HUES48 (cell line): ENCODE measurements around the gene ZDHHC8.

ENCODE experiments used
- H3K27ac ChIP-seq: one replicate; pipeline ENCODE4 v1.7.0; 2013; ENCODE audit warnings: low read depth, low read length, inconsistent platforms
- H3K27me3 ChIP-seq: 2 replicates; pipeline ENCODE4 v1.6.1; 2013; ENCODE audit warnings: mild to moderate bottlenecking, low read length; ENCODE audit not compliant: control insufficient read depth, insufficient read depth
- H3K36me3 ChIP-seq: 2 replicates; pipeline ENCODE4 v1.6.1; 2013; ENCODE audit warnings: low read length; ENCODE audit not compliant: control insufficient read depth, insufficient read depth
- H3K4me1 ChIP-seq: 2 replicates; pipeline ENCODE4 v1.6.1; 2013; ENCODE audit warnings: mild to moderate bottlenecking, low read length; ENCODE audit not compliant: control insufficient read depth, insufficient read depth
- H3K4me3 ChIP-seq: 2 replicates; pipeline ENCODE4 v1.5.1; 2013; ENCODE audit warnings: mild to moderate bottlenecking, low read depth, low read length
- H3K9ac ChIP-seq: 2 replicates; pipeline ENCODE4 v1.6.1; 2013; ENCODE audit warnings: mild to moderate bottlenecking, low read depth, low read length, moderate library complexity
- H3K9me3 ChIP-seq: 2 replicates; pipeline ENCODE4 v1.6.1; 2013; ENCODE audit warnings: low read length; ENCODE audit not compliant: control insufficient read depth, insufficient read depth

ZDHHC8 gene

DNA sequence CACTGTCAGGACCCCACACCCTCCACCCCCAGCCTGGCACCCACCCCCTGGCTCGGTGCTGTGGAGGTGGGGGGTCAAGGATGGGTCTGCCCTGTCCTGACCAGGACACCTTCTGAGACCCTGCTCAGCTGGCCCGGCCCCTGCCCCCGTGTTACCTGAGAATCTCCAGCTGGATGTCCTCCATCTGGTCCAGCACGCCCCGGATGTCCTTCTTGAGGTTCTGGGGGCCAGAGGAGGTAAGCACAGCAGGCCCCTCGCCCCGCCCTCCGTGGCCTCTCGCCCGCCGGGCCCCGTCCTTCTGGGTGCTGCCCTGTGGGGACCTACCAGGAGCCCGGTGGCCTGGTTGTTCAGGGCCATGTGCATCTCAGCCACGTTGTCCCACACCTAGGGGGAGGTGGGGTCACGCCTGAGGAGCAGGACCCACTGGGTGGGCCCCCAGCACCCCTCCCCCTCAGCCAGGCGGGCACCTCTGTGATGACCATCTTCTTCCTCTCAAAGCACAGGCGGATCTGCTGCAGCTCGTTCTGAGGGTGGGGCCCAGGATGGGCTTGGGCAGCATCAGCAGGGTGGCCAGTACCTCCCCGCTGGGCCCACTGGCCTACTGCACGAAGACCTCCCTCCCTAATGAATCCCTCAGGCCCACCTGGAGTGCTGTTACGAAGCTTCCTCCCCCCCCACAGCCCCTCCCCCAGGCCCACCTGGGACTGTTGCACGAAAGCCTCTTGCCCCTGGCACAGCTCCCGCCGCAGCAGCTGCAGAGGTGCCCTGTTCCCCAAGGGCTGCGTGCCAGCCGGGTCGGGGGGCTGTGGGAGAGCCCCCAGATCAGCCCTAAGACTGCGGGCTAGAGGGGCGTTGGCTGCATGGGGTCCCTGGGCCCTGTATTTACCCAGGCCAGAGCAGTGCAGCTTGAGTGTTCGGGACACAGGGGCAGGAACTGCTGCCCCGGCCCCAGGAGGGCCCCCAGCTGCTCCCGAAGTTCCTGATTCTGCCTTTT is 17.9 kb downstream of the ZDHHC8 start:
- H3K27me3 ChIP-seq, result no peaks in the 10 kb centered on the region
- no peaks in the 10 kb centered on the region for H3K36me3 ChIP-seq
- H3K4me3 ChIP-seq, result no peak overlapping the region
- H3K9ac ChIP-seq, result no peak overlapping the region
- no peaks in the 10 kb centered on the region for H3K4me1 ChIP-seq
- H3K9me3 ChIP-seq, result no peaks in the 10 kb centered on the region
- H3K27ac ChIP-seq, result no peak overlapping the region

DNA sequence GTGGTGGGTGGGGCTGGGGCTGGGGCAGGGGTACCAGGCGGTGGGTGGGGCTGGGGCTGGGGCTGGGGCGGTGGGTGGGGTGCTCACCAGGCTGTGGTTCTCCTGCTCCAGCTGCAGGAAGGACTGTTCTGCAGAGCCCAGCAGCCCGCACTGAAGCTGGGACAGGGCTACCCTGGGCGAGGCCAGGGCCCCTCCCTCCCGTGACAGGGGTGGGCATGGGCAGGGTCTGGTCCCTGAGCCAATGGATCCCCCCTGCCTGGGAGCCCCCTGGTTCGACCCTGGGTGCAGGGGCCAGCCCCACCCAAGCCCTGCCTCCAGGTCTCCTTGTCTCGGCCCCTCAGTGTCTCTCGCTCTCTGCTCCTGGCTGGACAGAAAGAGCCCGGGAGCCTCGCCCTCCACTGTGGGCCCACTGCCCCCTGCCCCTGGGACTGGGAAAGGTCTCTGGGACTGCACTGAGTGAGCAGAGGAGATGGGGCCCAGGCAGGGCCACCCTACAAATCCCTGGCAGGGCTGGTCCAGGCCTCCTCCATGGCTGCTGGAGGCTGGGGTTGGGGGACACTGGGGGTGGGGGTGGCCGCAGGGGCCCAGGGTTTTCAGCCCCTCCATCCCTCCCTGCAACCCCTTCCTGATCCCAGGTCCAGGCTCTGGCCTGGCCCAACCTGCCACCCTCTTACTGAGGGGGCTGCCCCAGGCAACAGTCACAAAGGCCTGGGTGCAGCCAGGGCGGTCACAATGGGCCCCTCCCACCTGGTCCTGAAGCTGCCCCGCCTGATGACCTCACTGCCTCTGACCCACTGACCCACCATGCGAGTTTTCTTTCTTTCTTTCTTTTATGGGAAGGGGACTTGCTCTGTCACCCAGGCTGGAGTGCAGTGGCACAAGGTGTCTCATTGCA is 19.0 kb downstream of the ZDHHC8 start, which contains the start of gene CCDC188:
Gene CCDC188, minus strand, starts transcription at position 675 of the 895 bp plus-strand sequence. Its CDS starts 69 bp downstream, at position 606.
- no peak within 1 kb of the TSS for H3K9ac ChIP-seq
- H3K27ac ChIP-seq, result no peak within 1 kb of the TSS
- H3K36me3 ChIP-seq, result no peaks in the 10 kb centered on the region
- no peak within 1 kb of the TSS for H3K4me3 ChIP-seq
- H3K4me1 ChIP-seq, result no peaks in the 10 kb centered on the region
- no peaks in the 10 kb centered on the region for H3K27me3 ChIP-seq
- no peaks in the 10 kb centered on the region for H3K9me3 ChIP-seq

DNA sequence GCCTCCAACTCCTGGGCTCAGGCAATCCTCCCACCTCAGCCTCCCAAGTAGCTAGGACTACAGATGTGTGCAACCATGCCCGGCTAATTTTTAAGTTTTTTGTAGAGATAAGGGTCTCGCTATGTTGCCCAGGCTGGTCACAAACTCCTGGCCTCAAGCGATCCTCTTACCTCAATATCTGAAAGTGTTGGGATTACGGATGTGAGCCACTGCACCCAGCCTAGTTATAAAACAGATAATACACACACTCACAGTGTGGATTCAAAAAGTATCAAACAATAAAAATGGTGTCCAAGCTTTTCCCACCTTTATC is 19.6 kb downstream of the ZDHHC8 start:
- no peaks in the 10 kb centered on the region for H3K9me3 ChIP-seq
- no peaks in the 10 kb centered on the region for H3K4me1 ChIP-seq
- no peak overlapping the region for H3K9ac ChIP-seq
- H3K27ac ChIP-seq, result no peak overlapping the region
- no peak overlapping the region for H3K4me3 ChIP-seq
- H3K27me3 ChIP-seq, result no peaks in the 10 kb centered on the region
- no peaks in the 10 kb centered on the region for H3K36me3 ChIP-seq

DNA sequence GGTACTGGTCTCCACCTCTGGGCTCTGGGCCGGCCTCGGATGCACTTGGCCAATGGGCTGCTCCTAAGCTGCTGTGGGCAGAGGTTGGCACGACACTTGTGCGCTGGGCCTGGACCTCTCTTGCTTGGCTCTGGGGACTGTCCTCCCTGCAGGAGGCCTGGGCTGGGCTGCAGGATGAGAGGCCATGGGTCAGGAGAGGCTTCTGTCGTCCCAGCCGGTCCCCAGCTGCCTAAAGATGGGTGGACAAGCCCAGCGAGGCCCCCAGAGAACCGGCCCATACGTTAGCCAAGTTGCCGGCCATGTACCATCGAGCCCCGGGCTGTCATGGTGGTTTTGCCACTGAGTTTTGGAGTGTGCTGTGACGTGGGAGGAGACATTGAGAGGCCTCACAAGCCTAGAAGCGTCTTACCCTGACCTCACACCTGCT is 20.9 kb downstream of the ZDHHC8 start:
- H3K9me3 ChIP-seq, result no peaks in the 10 kb centered on the region

DNA sequence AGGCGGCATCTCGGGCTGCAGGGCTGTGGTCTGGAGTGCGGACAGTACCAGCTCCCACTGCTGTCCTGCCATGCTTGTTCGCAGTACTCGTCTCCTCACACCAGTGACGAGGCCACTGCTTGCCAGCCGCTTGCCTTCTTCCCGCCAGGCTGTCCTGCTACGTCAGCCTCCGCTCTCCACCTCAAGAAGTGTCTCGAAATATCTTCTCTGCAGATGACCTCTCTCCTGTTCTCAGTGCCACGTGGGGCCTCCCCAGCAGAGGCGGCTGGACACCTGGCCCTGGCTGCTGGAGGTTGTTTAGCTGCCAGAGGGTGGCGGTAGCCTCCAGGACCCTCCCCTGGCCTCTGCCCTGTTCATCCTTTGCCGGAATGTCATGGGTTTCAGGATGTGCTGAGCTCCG is 22.3 kb downstream of the ZDHHC8 start:
- Histone ChIP-seq H3K4me1 (no peaks in the 10 kb centered on the region), H3K27ac (no peak overlapping the region), H3K9ac (no peak overlapping the region), H3K36me3 (no peaks in the 10 kb centered on the region), H3K27me3 (no peaks in the 10 kb centered on the region), H3K4me3 (no peak overlapping the region), H3K9me3 (no peaks in the 10 kb centered on the region)

More for the DNA sequence above, 20.9 kb downstream of the ZDHHC8 start:
- no peak overlapping the region for H3K9ac ChIP-seq
- no peaks in the 10 kb centered on the region for H3K4me1 ChIP-seq
- no peak overlapping the region for H3K4me3 ChIP-seq
- no peaks in the 10 kb centered on the region for H3K27me3 ChIP-seq
- H3K36me3 ChIP-seq, result no peaks in the 10 kb centered on the region
- no peak overlapping the region for H3K27ac ChIP-seq

DNA sequence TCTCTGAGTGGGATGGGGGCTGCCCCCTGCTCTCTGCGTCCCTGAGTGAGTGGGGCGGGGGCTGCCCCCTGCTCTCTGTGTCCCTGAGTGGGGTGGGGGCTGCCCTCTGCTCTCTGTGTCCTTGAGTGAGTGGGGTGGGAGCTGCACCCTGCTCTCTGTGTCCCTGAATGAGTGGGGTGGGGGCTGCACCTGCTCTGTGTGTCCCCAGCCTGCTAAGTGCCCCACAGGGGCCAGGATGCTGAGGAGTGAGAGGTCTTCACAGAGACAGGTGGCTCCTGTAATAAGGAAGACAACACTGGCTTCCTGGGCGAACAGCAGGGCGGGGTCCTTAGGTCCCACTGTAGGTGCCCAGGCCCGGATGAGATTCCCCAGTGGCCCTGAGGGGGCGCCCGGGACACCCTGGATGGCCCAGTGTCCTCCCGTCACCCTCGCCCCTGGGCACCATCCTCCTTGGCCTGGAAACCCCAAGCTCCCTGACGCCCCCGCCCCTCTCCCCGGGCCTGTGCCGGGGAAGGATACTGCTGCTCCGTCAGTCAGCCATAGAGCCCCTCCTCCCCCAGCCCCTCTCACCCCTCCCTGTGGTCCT is 23.1 kb downstream of the ZDHHC8 start:
- no peaks in the 10 kb centered on the region for H3K4me1 ChIP-seq
- no peak overlapping the region for H3K9ac ChIP-seq
- no peak overlapping the region for H3K4me3 ChIP-seq
- no peak overlapping the region for H3K27ac ChIP-seq
- no peaks in the 10 kb centered on the region for H3K9me3 ChIP-seq
- H3K27me3 ChIP-seq, result no peaks in the 10 kb centered on the region
- H3K36me3 ChIP-seq, result no peaks in the 10 kb centered on the region

DNA sequence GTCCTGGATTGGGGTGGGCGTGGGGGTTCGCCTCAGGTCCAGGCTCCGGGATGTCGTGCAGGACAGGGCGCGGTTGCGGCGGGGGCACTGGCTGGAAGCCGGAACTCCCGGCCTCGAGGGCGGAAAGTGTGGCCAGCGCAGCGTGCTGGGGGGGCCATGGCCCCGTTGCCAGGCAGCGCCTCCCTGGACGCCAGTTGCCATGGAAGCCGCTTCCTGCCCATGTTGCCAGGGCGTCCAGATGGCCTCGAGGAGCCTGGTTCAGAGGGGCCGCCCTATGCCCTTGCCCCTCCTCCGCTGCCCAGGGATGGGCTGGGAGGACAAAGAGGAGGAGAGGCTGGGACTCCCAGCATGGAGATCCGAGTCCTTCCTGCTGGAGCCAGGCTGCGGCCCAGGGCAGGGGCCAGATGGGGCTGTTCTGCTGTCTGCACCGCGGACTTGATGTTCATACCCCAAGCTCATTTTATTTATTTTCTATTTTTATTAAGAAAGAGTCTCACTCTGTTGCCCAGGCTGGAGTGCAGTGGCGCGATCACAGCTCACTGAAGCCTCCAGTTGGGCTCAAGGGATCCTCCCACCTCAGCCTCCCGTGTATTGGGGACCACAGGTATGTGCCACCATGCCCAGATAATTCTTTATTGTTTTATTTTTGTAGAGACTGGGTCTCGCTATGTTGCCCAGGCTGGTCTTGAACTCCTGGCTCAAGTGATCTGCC is 23.9 kb downstream of the ZDHHC8 start:
- Histone ChIP-seq H3K4me1 (no peaks in the 10 kb centered on the region), H3K9ac (no peak overlapping the region), H3K4me3 (no peak overlapping the region), H3K9me3 (no peaks in the 10 kb centered on the region), H3K36me3 (no peaks in the 10 kb centered on the region), H3K27me3 (no peaks in the 10 kb centered on the region), H3K27ac (no peak overlapping the region)

DNA sequence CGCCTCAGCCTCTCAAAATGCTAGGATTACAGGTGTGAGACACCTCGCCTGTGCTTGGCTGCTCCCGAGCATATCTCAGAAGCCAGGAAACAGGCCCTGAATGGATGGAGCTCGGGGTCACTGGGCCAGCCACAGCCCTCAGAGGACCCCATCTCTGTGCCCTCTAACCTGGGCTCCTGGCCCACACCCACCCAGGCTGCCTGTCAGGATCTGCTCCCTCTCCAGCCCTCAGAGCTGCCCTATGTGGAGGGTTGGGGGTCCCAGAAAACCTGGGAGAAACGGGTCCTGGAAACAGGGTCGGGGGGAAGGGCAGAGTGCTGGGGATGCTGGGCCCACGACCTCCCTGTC is 24.4 kb downstream of the ZDHHC8 start:
- Histone ChIP-seq H3K4me3 (no peak overlapping the region), H3K27ac (no peak overlapping the region), H3K9me3 (no peaks in the 10 kb centered on the region), H3K36me3 (no peaks in the 10 kb centered on the region), H3K9ac (no peak overlapping the region), H3K4me1 (no peaks in the 10 kb centered on the region), H3K27me3 (no peaks in the 10 kb centered on the region)

DNA sequence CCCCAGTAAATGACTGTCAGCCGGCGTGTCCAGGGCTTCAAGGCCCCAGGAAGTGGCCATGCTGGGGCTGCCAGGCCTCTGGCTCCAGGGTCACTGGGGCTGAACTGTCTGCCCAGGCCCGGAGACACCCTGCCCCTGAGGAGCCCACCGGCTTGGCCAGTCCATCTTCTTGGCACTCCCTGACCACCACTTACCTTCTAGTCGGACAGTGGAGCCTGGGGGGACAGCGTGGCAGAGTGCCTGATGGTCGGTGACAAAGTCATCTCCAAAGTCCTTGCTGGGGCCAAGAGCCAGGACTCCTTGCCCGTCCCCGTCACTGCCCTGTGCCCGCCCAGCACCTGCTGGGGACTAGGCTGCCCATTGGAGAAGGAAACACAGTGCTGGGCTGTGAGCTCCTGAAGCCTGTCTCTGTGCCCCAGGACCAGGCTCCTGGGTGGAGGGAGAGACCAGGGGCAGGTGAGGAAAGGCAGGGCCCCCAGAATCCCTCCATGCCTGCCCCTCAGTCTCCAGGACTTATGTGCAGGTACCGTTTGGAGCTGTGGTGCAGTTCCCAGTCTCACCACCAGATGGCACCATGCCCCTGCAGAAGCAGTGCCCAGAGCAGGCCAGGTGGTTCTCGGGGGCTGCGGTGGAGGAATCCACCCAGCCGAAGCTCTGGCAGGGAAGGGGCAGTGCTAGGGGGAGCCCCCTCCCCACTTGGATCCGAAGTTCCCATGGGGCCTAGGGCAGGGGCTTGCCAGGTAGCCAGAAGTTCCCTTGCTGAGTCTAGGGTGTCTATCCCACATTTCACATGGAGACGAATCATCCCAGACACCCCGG is 25.2 kb downstream of the ZDHHC8 start:
- no peak overlapping the region for H3K4me3 ChIP-seq
- no peaks in the 10 kb centered on the region for H3K27me3 ChIP-seq
- no peak overlapping the region for H3K9ac ChIP-seq
- H3K36me3 ChIP-seq, result no peaks in the 10 kb centered on the region
- H3K27ac ChIP-seq, result no peak overlapping the region
- H3K4me1 ChIP-seq, result no peaks in the 10 kb centered on the region
- no peaks in the 10 kb centered on the region for H3K9me3 ChIP-seq
